Glutamatergic neuron (in vitro differentiated cells): ENCODE results near the gene PTPRN2. TPM values are rescaled to one million over a fixed set of nuclear protein-coding genes. Genes with fewer than 3 reads are reported as not detected.

Experiments
- DNase-seq: peaks from one replicate; pipeline ENCODE4 v3.0.0; 2022
- H3K27ac Mint-ChIP-seq: one replicate; pipeline ENCODE4 v1.8.0; 2020; ENCODE audit warnings: mild to moderate bottlenecking, mixed read lengths, inconsistent platforms; ENCODE audit not compliant: unreplicated experiment
- H3K27me3 Mint-ChIP-seq: one replicate; pipeline ENCODE4 v1.8.0; 2020; ENCODE audit warnings: mild to moderate bottlenecking, moderate library complexity, mixed read lengths, inconsistent platforms; ENCODE audit not compliant: unreplicated experiment
- H3K36me3 Mint-ChIP-seq: one replicate; pipeline ENCODE4 v1.8.0; 2020; ENCODE audit warnings: mild to moderate bottlenecking, mixed read lengths, inconsistent platforms; ENCODE audit not compliant: unreplicated experiment
- H3K4me1 Mint-ChIP-seq: one replicate; pipeline ENCODE4 v1.8.0; 2020; ENCODE audit warnings: mild to moderate bottlenecking, low read depth, mixed read lengths, inconsistent platforms; ENCODE audit not compliant: unreplicated experiment
- H3K4me3 Mint-ChIP-seq: one replicate; pipeline ENCODE4 v1.8.0; 2020; ENCODE audit warnings: mild to moderate bottlenecking, mixed read lengths, inconsistent platforms; ENCODE audit not compliant: unreplicated experiment
- H3K9me3 Mint-ChIP-seq: one replicate; pipeline ENCODE4 v1.8.0; 2020; ENCODE audit warnings: mild to moderate bottlenecking, moderate library complexity, mixed read lengths, inconsistent platforms; ENCODE audit not compliant: unreplicated experiment
- CTCF ChIP-seq: fragments of 200-600 bp; sonication (generic); IDR thresholded peaks from one replicate; pipeline ENCODE4 v1.5.0; 2021; ENCODE audit not compliant: partially characterized antibody, unreplicated experiment
- total RNA-seq: library from RNA; stranded (reverse); fragmentation: NEBNext Ultra II Directional; extraction: Animal tissue kit (Norgen Biotek cat#: 25700); gene quantifications from one replicate; pipeline ENCODE4 v1.2.1, GENCODE V29; 2021; ENCODE audit not compliant: unreplicated experiment

The PTPRN2 gene
- total RNA-seq, 1 donor from 2014 or later: 49.0 TPM

DNA sequence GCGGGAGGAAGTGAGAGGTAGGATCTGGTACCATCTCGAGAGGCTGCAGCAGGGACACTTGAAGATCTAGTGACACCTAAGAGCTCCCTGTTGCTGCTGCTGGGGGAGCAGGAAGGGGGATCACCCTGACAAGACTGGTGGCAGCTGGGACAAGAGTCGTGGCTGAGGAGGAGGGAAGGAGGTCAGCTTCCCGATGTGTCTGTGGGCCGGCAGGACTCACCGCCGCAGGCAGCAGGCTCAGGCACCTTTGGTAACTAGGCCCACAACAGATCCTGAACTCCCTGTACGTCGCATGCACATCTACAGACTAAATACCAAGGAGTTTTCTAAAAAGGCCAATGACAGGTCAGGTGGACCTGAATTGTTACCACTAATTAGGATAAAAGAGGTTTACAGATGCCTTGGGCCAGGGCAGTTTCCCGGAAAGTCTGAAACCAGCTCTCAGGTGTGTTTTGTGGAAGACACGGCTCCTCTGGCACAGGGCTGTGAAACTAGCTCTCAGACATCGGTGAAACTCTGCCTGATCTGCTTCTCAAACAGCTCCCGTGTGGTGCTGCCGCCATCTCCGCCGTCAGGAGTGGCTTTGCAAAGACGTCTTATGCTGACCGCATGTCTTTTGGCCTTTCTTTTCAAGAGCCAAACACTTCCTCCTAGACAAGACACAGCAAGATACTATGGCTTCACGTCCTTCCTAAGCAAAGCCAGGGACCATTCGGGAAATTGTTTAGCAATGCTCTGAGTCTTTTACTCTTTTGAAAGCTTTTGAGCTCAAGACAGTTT is 609.7 kb downstream of the PTPRN2 start:
- Mint-ChIP-seq H3K9me3 (peaks cover 26% of the 10 kb centered on the region), H3K4me1 (no peaks in the 10 kb centered on the region), H3K36me3 (peaks cover 24% of the 10 kb centered on the region), H3K27ac (no peak overlapping the region), H3K4me3 (no peak overlapping the region), H3K27me3 (peaks cover 4% of the 10 kb centered on the region)
- DNase-seq: no peak
- no peak for TF ChIP-seq CTCF

GRCh38 chr7:157977306-157977705 is 610.3 kb downstream of the PTPRN2 start:
- Mint-ChIP-seq H3K4me3 (no peak overlapping the region), H3K36me3 (peaks cover 24% of the 10 kb centered on the region), H3K27ac (no peak overlapping the region), H3K4me1 (no peaks in the 10 kb centered on the region), H3K9me3 (peaks cover 26% of the 10 kb centered on the region), H3K27me3 (peaks cover 4% of the 10 kb centered on the region)
- no peak for TF ChIP-seq CTCF
- no peak for DNase-seq

DNA sequence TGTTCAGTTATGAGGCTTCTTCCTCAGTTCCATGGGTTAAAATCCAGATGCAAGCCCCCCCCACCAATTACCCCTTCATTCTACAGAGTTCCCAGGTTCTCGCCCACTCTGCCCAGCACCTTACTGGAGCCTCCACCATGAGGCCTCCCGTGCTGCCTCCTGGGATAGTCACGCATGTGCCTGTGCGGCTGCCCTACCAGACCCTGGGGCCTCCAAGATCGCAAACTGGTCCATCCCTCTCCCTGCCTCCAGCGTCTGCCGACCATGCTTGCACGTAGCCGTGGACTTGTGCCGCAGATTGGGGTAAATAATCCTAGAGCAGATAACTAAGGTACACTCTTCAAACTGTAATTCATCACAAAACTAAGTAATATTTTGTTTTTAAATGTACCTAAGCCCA is 611.2 kb downstream of the PTPRN2 start:
- no peak overlapping the region for H3K4me3 Mint-ChIP-seq
- H3K9me3 Mint-ChIP-seq: peaks cover 30% of the 10 kb centered on the region
- peaks cover 4% of the 10 kb centered on the region for H3K27me3 Mint-ChIP-seq

GRCh38 chr7:157975401-157976372 is 611.9 kb downstream of the PTPRN2 start:
- H3K9me3 Mint-ChIP-seq: peaks cover 33% of the 10 kb centered on the region
- H3K36me3 Mint-ChIP-seq: peaks cover 31% of the 10 kb centered on the region
- TF ChIP-seq CTCF: no peak
- peaks cover 4% of the 10 kb centered on the region for H3K27me3 Mint-ChIP-seq
- H3K4me1 Mint-ChIP-seq: no peaks in the 10 kb centered on the region
- no peak overlapping the region for H3K27ac Mint-ChIP-seq
- no peak overlapping the region for H3K4me3 Mint-ChIP-seq
- DNase-seq: no peak

More for the DNA sequence above, 611.2 kb downstream of the PTPRN2 start:
- no peaks in the 10 kb centered on the region for H3K4me1 Mint-ChIP-seq
- no peak overlapping the region for H3K27ac Mint-ChIP-seq
- H3K36me3 Mint-ChIP-seq: peaks cover 28% of the 10 kb centered on the region
- no peak for TF ChIP-seq CTCF
- DNase-seq: no peak
